GM12874 (cell line): ENCODE measurements around the gene NCOA3.

ENCODE experiments used
- CTCF ChIP-seq: IDR thresholded peaks from 2 replicates; pipeline ENCODE4 v1.5.1; 2011; ENCODE audit warnings: low read depth, mild to moderate bottlenecking, control low read depth, low read length, moderate library complexity; ENCODE audit not compliant: insufficient read depth

The NCOA3 gene

GRCh38 chr20:47687095-47687987, 185.7 kb downstream of the NCOA3 start:
- no peak for TF ChIP-seq CTCF

DNA sequence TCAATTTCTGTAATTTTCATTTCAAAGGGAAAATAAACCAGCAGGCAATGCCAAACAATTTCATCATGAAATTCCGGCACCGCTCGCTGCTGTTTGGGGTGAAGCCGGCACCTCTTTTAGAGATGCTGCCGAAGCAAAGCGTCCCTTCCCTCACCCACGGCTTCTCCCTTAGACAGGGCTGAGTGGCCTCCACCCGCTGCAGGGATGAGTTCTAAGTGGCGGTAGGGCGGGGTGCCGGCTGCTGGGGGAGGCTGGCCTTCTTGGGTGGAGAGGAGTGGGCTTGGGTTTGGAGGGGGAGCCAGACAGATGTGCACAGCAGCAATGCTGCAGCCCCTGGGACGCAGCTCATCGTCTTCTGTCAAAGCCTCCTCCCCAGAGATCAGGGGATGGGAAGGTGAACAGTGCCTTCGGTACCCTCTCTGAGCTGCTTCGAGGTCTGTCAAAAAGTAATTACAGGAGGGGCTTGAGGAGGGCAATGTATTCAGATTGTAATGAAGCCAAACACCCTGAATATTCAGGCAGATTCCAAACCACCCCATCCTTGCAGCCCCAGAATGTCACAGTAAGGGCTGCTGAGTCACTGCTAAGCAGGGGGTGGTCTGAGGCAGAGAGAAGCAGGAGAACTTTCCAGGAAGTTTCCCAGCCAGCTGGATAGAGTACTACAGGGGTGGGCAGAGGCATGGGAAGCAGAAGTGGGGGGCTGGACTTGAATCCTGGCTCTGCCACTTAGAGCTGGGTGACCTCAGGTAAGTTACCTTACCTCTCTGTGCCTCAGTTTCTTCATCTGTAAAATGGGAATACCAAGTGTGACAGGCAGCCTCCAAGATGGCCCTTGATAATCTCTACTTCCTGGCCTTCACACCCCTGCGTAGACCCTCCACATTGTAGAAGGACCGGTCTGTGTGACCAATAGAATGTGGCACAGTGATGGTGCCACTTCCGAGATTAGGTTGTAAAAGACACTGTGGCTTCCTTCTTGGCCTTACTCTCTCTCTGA, 187.0 kb downstream of the NCOA3 start:
- no peak for TF ChIP-seq CTCF

DNA sequence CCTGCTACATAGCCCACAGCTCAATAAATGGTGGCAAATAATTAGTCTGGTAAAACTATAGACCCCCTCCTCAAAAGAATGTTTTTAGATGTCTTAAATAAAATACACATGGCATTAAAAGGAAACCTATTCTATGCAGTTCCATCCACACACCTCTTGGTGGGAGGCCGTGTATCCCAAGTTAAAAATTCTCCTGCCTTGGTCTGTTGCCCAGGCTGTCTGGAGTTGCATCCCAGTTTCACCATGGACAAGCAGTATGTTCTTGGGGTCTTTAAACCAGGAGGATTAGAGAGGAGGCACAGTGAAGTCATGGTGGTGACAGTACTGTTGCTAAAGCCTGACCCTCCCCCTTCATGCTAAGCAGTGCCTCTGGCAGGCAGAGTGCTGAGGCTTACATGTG, 188.0 kb downstream of the NCOA3 start:
- TF ChIP-seq CTCF: no peak

- no peak for TF ChIP-seq CTCF
Observed at GRCh38 chr20:47691625-47692024, 189.9 kb downstream of the NCOA3 start.

DNA sequence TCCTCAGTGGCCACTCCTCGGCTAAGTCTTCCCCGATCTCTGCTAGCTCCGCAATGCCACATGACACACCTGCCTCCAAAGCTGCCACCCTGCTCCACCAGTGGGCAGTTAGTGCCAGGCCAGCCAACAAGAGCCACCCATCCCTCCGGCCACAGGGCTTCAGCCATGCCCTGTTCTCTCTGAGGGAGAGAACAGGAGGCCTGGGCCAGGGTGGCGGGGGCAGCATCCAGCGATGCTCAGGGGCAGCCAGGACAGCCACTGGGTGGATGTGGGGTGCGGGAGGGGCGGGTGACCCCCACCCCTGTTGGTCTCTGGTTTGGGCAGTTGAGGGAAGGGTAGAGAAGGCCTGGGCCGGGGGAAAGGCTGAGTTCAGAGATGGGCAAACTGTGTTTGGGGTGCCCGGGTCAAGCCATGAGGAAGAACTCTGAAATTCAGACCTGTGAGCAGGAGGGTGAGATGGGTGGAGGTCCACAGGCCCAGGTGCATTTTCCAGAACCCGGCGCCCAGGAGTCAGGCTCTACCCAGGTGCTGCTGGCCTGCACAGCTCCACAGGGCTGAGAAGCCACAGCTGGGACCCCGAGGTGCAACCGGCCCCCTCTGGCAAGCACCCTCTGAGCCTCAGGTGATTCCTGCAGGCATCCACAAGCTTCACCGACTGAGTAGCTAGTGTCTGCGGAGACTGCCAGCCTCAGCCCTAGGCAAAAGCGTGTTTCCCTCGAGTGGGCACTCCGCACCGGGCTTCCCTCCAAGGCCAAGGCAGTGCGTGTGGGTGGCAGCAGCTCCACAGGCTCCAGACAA, 192.5 kb downstream of the NCOA3 start:
- no peak for TF ChIP-seq CTCF

DNA sequence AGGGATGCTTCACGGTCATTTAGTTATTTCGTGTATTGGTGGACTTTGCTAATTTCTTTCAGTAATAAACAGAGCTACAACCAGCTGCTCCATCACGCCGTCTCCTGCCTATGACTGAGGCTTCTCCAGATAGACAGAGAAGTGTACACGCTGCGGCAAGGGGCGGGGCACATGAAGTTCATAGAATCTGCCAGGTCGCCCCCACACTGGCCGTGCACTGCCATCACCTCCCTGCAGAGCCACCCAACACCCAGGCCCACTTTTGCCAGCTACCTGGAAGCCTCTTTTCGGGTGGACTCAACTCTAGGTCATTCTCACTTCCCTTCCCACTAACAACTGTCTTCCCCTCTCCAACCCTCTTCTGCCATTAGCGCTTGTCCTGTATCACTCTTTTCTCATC, 195.2 kb downstream of the NCOA3 start:
- TF ChIP-seq CTCF: no peak
